ENCODE measurements around the gene SDC1.

The SDC1 gene

GRCh38 chr2:20179466-20179754 lies 45.5 kb downstream of the SDC1 start:
- no peak overlapping the region for H3K27ac Mint-ChIP-seq
- no peaks in the 10 kb centered on the region for H3K9me3 Mint-ChIP-seq (ENCODE audit: low read depth)
- H3K4me1 Mint-ChIP-seq (ENCODE audit: low read depth) = no peaks in the 10 kb centered on the region
- no peak overlapping the region for H3K4me3 Mint-ChIP-seq
- H3K27me3 Mint-ChIP-seq = no peaks in the 10 kb centered on the region
- no peaks in the 10 kb centered on the region for H3K36me3 Mint-ChIP-seq

DNA sequence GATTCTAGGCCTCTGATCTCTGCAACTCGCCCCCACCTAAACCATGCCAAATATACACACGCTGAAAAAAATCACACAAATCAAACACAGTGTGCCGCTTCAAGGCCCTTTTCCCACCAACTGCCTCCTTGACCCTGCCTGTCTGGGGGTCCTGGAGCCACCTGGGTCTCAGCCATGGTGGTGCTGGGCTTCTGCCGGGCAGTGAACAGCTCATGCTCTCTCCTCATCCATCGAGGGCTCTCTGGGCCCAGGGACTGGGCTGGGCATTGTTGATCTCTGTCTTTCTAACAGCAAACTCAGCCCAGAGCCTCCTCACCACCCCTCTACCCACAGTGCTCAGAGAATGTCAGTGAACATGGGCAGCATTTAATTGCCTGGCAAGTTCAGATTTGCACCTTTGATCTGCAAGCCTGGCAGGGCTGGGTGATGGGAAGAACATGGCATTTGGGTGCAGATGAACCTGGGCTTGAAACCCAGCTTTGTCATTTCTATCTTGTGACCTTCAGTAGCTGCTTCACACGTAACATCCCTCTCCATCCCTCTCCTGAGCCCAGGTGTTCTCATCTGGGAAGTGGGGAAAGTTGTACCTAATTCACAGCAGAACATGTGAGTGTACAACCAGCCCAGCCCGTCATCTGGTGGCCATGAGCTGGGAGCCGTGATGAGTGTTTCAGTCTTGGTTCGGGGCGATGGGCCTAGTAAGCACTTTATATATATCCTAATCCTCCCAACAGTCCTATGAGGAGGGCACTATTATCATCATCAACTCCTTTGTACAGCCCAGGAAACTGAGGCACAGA lies 46.1 kb downstream of the SDC1 start:
- Mint-ChIP-seq H3K9me3 (ENCODE audit: low read depth) (no peaks in the 10 kb centered on the region), H3K4me1 (ENCODE audit: low read depth) (no peaks in the 10 kb centered on the region), H3K27ac (no peak overlapping the region), H3K36me3 (no peaks in the 10 kb centered on the region), H3K27me3 (no peaks in the 10 kb centered on the region), H3K4me3 (no peak overlapping the region)

DNA sequence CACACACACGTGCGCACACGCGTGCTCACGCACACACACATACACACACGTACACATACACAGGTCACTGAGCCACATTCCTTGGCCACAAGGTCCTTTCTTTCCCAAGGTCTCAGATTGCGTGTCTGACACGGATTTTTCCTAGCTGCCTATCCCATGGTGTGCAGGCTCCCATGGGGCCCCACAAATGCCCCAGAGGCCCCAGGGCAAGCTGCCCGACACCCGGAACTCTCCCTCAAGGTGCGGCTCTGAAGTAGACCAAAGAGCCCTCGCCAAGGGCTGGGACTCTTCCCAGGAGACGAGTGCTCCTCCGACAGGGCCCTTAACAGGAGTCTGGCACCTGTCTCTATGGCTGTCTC lies 46.7 kb downstream of the SDC1 start:
- Mint-ChIP-seq H3K4me1 (ENCODE audit: low read depth) (no peaks in the 10 kb centered on the region), H3K4me3 (no peak overlapping the region), H3K36me3 (no peaks in the 10 kb centered on the region), H3K9me3 (ENCODE audit: low read depth) (no peaks in the 10 kb centered on the region), H3K27me3 (no peaks in the 10 kb centered on the region), H3K27ac (no peak overlapping the region)

DNA sequence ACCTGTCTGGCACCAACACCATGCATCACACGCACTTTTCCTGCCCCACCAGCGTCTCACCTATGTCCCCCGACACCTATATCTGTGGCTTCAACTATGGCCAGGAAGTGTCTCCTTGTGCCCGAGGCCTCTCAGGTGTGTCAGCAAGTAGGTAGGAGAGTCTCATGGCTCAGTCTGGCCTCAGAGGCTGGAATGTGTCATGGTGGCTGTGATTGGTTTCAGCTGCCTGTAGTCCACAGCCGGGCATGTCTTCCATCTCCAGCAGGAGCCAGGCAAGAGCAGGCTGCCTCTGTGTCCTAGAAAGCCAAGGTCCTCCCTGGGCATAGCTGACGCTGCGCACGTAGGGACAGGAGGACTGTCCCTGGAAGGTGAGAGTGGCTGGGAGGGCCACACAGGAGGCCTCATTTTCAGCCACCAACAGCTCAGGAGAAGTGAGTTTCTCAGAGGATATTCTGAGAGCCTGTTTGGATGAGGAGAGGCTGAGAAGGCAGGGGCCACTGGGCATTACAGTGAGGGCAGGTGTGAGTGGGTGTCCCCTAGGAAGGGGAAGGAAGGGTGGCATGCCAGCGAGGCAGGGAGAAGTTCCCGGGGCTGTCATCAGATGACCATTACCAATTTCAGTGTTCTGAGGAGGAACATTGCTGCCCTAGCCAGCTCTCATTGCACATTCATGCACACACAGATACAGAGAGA lies 47.2 kb downstream of the SDC1 start:
- H3K9me3 Mint-ChIP-seq (ENCODE audit: low read depth) = no peaks in the 10 kb centered on the region
- H3K27me3 Mint-ChIP-seq = no peaks in the 10 kb centered on the region
- H3K4me1 Mint-ChIP-seq (ENCODE audit: low read depth) = no peaks in the 10 kb centered on the region
- no peak overlapping the region for H3K4me3 Mint-ChIP-seq
- no peak overlapping the region for H3K27ac Mint-ChIP-seq
- no peaks in the 10 kb centered on the region for H3K36me3 Mint-ChIP-seq

DNA sequence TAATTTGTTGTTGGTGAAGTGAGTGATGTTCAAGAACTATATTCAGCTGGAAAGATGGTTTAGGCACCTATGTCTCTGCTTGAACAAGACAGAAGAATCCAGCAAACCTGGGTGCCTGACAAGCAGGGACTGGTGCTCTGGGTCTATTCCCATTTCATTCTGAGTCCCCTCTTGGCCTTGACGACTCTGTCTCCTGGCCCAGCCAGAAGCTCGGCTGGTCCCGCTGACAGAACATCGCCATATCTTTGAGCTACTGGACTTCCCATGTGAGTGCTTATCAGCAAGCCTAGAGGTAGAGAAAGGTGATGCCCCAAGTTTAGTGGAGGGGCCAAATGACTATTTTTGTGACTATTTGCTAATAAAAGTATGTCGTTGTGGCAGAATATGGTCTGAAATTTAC lies 48.2 kb downstream of the SDC1 start:
- no peak overlapping the region for H3K27ac Mint-ChIP-seq
- no peaks in the 10 kb centered on the region for H3K4me1 Mint-ChIP-seq (ENCODE audit: low read depth)
- H3K27me3 Mint-ChIP-seq = no peaks in the 10 kb centered on the region
- no peaks in the 10 kb centered on the region for H3K9me3 Mint-ChIP-seq (ENCODE audit: low read depth)
- H3K36me3 Mint-ChIP-seq = no peaks in the 10 kb centered on the region
- H3K4me3 Mint-ChIP-seq = no peak overlapping the region

- Mint-ChIP-seq H3K9me3 (ENCODE audit: low read depth) (no peaks in the 10 kb centered on the region), H3K36me3 (no peaks in the 10 kb centered on the region), H3K4me1 (ENCODE audit: low read depth) (no peaks in the 10 kb centered on the region), H3K4me3 (no peak overlapping the region), H3K27ac (no peak overlapping the region), H3K27me3 (no peaks in the 10 kb centered on the region)
These were observed 49.0 kb downstream of the SDC1 start for GRCh38 chr2:20175931-20176330.

DNA sequence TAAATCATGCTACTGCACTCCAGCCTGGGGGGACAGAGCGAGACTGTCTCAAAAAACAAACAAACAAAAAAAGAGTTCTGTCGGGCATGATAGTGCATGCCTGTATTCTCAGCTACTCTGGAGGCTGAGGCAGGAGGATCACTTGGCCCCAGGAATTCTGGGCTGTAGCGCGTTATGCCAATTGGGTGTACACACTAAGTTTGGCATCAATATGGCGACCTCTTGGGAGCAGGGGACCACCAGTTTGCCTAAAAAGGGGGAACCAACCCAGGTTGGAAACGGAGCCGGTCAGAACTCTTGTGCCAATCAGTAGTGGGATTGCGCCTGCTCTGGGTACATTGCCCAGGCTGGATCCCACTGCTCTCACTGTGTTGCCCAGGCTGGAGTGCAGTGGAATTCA lies 49.7 kb downstream of the SDC1 start:
- no peaks in the 10 kb centered on the region for H3K36me3 Mint-ChIP-seq
- no peaks in the 10 kb centered on the region for H3K27me3 Mint-ChIP-seq
- H3K4me3 Mint-ChIP-seq = no peak overlapping the region
- no peaks in the 10 kb centered on the region for H3K4me1 Mint-ChIP-seq (ENCODE audit: low read depth)
- H3K9me3 Mint-ChIP-seq (ENCODE audit: low read depth) = no peaks in the 10 kb centered on the region
- H3K27ac Mint-ChIP-seq = no peak overlapping the region

DNA sequence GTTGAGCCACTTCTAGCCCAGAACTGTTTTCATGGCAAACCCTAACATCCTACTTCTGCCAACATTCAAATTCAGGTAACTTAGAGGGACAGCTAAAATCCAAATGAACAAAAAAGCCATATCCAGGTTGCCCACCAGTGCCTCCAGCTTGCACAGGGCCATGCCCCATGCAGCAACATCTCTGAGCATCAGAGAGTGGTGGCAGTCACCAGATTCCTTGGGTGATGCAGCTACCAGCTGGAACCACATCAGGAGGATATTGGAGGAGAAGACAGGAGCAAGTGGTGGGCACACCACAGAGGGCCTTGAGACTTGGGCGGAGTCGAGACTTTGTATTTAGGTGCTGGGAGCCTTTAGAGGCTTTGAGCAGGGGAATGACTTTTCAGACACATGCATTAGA lies 50.5 kb downstream of the SDC1 start:
- Mint-ChIP-seq H3K9me3 (ENCODE audit: low read depth) (no peaks in the 10 kb centered on the region), H3K36me3 (no peaks in the 10 kb centered on the region), H3K4me1 (ENCODE audit: low read depth) (no peaks in the 10 kb centered on the region), H3K27me3 (no peaks in the 10 kb centered on the region), H3K4me3 (no peak overlapping the region), H3K27ac (no peak overlapping the region)

DNA sequence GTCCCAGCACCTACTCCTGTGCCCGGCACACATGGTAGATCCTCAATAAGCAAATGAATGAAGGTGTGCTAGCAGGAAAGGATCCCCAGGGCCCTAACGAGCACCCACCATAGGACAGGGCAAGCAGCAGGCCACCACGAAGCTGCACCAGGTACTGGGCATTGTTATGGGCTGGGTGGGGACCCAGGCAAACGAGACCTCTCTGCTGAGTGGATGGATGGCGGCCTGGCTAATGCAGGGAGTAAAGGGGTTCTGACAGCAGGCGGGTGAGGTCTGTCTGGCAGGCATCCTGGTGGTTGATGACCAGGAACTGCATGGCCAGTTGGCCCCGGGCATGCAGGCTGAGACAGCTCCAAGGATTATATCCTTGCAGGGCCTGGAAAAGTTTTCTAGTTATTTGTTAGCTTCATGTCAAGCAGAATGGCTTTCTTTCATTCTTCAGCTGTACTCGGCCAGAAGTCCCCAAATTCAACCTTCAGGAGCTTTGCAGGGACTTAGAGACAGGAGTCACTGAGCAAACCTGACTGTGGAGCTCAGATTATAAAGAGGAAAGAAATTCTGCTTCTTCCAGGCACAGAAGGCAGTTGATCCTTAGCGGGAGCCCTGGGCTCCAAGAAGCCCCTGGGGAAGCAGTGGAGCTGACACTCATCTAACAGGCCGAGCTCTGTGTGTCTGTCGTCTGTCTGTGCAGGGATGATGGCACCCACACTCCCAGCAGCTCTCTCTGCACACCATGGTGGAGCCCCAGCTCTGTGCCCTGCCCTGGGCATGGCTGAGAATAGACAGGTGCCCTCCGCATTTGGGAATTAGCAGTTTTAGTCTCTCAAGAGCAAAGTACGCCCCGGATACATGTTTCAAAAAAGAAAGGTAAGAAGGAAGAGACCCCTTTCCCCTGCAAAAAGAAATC lies 51.2 kb downstream of the SDC1 start:
- H3K9me3 Mint-ChIP-seq (ENCODE audit: low read depth) = no peaks in the 10 kb centered on the region
- no peak overlapping the region for H3K27ac Mint-ChIP-seq
- H3K4me3 Mint-ChIP-seq = no peak overlapping the region
- H3K27me3 Mint-ChIP-seq = no peaks in the 10 kb centered on the region
- no peaks in the 10 kb centered on the region for H3K4me1 Mint-ChIP-seq (ENCODE audit: low read depth)
- no peaks in the 10 kb centered on the region for H3K36me3 Mint-ChIP-seq

- H3K36me3 Mint-ChIP-seq = no peaks in the 10 kb centered on the region
- H3K9me3 Mint-ChIP-seq (ENCODE audit: low read depth) = no peaks in the 10 kb centered on the region
- no peaks in the 10 kb centered on the region for H3K27me3 Mint-ChIP-seq
- no peak overlapping the region for H3K27ac Mint-ChIP-seq
- H3K4me1 Mint-ChIP-seq (ENCODE audit: low read depth) = no peaks in the 10 kb centered on the region
- H3K4me3 Mint-ChIP-seq = no peak overlapping the region
These were observed 51.9 kb downstream of the SDC1 start for GRCh38 chr2:20173064-20173463.

DNA sequence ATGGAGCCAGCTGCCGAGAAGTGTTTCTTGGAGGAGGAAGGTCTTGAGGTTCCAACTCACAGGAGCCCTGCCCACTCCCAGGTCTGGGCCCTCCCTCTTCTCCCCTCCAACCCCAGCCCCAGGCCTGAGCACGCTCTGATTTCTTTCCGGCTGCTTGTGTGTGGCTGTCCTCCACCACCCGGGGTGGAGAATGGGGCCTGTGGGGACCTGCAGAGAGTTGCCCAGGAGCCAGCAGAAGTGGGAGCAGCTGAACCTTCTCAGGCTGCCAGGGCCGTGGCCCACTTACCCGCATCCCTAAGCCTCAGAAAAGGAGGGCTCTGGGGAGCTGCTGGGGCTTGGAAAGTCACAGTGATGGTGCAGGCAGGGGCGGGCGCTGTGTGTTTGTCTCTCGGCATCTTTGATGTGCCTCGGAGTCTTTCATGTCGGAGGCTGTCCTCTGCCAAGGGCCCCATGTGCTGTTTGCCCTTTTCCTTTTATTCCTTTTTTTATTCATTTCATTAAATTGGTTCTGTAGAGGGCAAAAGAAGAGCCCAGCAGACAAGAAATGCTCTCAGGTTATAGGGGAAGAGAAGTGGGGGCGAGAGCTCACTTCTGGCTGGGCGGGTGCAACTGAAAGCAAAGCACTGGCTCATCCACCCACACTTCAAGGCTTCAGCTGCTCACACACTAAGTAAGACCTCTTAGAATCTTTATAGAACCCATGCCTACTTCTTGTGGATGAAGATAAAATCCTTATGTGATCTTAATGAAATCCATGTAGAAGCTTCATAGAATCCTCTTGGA lies 52.5 kb downstream of the SDC1 start:
- H3K27ac Mint-ChIP-seq = no peak overlapping the region
- H3K9me3 Mint-ChIP-seq (ENCODE audit: low read depth) = no peaks in the 10 kb centered on the region
- no peaks in the 10 kb centered on the region for H3K4me1 Mint-ChIP-seq (ENCODE audit: low read depth)
- H3K4me3 Mint-ChIP-seq = no peak overlapping the region
- no peaks in the 10 kb centered on the region for H3K36me3 Mint-ChIP-seq
- no peaks in the 10 kb centered on the region for H3K27me3 Mint-ChIP-seq

GRCh38 chr2:20171445-20171977 lies 53.4 kb downstream of the SDC1 start:
- no peak overlapping the region for H3K27ac Mint-ChIP-seq

DNA sequence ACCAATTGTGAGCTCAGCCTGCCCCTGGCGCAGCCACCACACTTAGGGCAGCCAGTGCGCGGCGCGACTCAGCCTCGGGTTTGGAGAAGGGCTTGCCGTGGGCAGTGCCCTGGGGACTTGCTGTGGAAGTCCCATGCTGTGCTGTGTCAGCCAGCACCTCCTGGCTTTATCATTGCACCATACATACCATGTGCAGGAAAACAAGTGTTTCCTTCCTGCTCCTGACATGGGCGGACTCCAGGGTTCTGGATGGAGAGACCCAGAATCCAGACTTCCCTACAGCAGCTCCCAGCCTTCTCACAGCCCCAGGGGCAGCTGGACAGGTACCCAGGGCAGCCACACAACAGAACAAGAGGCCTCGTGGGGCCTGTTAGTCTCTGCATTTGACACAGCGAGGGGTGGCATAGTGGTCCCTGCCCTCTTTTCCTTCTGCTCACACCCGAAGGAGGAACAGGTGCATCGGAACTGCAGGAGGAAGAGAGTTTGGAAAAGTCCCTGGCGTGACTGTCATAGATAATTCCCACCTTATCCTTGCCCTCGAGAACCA lies 54.2 kb downstream of the SDC1 start:
- H3K4me1 Mint-ChIP-seq (ENCODE audit: low read depth) = no peaks in the 10 kb centered on the region
- no peak overlapping the region for H3K4me3 Mint-ChIP-seq
- H3K27me3 Mint-ChIP-seq = no peaks in the 10 kb centered on the region
- H3K36me3 Mint-ChIP-seq = no peaks in the 10 kb centered on the region
- H3K9me3 Mint-ChIP-seq (ENCODE audit: low read depth) = no peaks in the 10 kb centered on the region
- H3K27ac Mint-ChIP-seq = no peak overlapping the region

More at GRCh38 chr2:20171445-20171977, 53.4 kb downstream of the SDC1 start:
- no peaks in the 10 kb centered on the region for H3K36me3 Mint-ChIP-seq
- H3K4me3 Mint-ChIP-seq = no peak overlapping the region
- H3K4me1 Mint-ChIP-seq (ENCODE audit: low read depth) = no peaks in the 10 kb centered on the region
- H3K9me3 Mint-ChIP-seq (ENCODE audit: low read depth) = no peaks in the 10 kb centered on the region
- H3K27me3 Mint-ChIP-seq = no peaks in the 10 kb centered on the region
